ENCODE data around the gene MMP7.
A peak's percentile ranks its signal among the peaks of the same experiment; 100 is the strongest.

MMP7 gene, protein sequence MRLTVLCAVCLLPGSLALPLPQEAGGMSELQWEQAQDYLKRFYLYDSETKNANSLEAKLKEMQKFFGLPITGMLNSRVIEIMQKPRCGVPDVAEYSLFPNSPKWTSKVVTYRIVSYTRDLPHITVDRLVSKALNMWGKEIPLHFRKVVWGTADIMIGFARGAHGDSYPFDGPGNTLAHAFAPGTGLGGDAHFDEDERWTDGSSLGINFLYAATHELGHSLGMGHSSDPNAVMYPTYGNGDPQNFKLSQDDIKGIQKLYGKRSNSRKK

DNA sequence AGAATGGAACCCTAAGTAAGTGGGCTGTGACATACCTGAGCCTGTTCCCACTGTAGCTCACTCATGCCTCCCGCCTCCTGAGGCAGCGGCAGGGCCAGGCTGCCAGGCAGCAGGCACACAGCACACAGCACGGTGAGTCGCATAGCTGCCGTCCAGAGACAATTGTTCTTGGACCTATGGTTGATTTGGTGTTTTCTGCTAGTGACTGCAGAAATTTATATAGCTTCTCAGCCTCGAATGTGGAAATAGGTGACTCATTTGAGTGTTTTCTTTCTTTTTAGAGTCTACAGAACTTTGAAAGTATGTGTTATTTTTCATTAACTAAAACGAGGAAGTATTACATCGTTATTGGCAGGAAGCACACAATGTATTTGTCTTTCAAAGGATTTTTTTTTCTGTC lies at the start of gene MMP7:
Gene MMP7, minus strand, starts transcription at position 190 of the 400 bp plus-strand sequence. Its CDS starts 47 bp downstream, at position 143.
- DNase-seq (ENCODE audit: low read depth), result peak; percentile 59

DNA sequence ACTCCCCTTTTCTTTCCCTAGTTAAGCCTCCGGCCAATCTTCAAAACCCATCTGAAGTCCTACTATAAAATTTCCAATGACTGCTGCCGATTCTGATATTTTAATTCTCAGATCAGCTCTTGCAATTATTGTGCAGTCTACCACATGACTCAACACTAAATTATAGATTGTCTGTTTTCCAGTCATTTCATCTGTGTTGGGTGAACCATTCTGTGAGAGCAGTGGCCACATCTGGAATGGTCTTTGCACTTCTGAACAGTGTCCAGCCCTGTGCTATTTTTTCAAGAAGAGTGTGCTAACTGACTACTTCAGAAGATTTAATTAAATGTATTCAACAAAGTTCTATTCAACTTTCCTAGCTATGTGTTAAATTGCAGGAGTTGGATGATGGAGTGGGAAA lies 47.2 kb upstream of the MMP7 start:
- no peak for DNase-seq (ENCODE audit: low read depth)

DNA sequence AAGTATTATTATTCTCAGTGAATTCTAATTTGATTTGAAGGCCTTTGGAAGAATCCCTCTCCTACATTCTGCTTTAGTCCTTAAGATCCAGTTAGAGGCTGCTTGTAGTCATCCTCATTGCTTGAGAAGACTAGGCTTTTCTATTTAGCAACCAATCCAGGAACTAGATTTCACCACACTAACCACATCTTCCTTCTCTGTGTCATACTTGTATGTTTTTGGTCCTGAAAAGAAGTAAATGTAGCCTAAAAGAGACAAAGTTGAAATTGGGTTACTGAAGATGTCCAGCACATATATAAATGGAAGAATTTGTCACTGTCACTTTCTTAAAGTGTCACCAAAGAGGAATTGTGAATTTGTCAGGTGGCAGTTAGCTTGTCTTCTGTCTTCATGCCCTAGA lies 46.6 kb upstream of the MMP7 start:
- DNase-seq (ENCODE audit: low read depth), result peak; percentile 20

DNA sequence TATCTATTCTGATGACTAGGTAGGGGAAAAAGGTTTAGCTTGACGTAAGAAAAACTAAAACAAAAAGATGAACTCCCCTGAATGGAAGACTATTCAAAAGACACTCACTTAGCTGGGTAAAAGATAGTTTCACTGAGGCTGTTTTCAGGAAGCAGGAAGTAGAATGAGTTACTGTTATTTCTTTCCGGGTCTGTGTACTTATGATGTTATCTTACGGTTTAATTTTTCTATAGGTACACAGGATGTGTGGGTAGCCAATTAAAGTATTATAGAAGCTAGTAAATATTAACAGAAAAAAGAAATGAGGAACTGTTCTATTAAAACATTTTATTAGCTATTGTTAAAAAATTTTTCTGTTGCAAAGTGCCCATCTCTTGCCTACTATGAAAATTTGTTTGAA lies 45.8 kb upstream of the MMP7 start:
- no peak for DNase-seq (ENCODE audit: low read depth)

- DNase-seq (ENCODE audit: low read depth), result no peak
Observed at GRCh38 chr11:102575012-102575411, 44.5 kb upstream of the MMP7 start.

DNA sequence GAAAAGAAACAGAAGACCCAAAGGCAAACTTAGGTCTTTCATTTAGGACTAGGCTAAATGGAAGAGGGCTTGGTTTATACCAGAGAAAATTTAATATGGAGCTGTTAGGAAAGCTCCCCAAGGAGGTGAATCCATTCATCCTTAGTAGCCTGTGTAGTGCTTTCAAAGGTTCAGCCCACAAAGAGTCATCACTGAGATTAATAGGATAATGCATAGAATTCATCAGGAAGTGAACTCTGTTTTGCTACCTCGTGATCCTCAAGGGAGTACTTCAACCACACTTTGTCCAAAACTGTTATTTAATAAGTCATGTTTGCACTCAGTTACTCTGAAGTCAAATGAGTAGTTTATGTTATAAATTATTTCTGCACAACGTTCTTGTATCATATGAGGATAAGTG lies 43.3 kb upstream of the MMP7 start:
- no peak for DNase-seq (ENCODE audit: low read depth)

DNA sequence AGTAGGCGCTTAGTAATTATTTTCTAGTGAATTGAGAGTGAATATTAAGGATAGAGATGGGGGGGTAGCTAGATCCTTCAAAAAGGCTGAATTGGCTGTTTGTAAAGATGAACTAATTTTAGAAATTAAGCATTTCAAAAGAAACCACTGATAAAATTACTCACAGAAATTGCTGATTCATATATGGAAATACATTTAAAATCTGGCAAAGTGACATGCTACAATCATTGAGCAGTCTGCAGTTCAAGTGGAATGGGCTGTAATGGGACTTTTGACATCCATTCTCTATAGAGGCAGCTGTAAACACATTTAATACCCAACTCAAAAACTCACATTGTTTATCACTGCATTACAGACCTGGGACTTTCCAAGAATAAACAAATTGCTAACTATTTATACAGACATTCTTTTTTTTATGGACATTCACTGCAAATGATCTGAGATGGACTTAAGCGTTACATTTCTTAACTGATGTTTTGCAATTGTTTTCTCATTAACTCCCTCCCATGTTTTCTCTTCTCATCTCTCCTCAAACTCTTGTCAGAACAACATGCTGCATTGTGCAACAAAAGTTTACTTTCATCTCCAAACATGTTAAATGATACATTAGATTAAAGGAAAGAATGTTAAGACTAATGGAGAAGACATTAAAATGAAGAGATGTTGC lies 42.1 kb upstream of the MMP7 start:
- DNase-seq (ENCODE audit: low read depth), result peak; percentile 37

GRCh38 chr11:102568851-102569250 lies 38.3 kb upstream of the MMP7 start:
- no peak for DNase-seq (ENCODE audit: low read depth)

DNA sequence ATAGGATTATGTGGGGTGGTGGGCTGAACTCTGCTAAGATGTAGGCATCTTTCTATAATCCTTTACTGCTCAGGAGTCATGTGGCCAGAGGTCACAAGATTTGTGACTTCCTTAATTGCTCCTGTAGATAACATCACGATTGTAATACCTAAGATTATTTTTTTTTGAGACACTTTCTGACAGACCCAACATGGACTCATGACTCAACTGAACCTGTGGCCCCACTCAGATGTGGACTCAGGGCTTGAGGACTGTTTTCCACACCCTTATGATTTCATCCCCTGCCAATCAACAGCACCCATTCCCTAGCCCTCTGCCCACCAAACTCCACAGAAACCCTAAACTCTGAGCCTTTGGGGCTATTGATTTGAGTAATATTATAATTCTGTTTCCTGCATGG lies 35.6 kb upstream of the MMP7 start:
- no peak for DNase-seq (ENCODE audit: low read depth)

- DNase-seq (ENCODE audit: low read depth), result peak; percentile 15
Observed at GRCh38 chr11:102564110-102564509, 33.6 kb upstream of the MMP7 start.

DNA sequence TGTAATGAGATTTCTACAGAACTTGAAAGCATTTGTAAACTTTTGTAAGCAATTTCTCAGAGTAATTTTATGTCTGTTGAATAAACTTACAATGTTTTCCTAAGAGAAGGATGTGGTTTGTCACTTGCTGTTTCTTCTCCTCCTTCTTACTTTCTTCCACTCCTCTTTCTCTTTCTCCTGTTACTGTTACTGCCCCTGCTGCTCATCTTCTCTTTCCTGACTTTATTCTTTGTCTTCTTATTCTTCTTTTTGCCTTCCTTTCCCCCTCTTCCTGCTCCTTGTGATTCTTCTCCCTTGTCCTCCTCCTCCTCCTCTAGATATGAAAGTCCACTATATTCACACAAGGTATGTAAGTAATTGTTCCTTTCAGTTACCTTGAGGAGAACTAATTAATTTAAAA lies 31.1 kb upstream of the MMP7 start:
- DNase-seq (ENCODE audit: low read depth), result no peak

GRCh38 chr11:102560555-102561011 lies 30.0 kb upstream of the MMP7 start:
- peak; percentile 84 for DNase-seq (ENCODE audit: low read depth)

DNA sequence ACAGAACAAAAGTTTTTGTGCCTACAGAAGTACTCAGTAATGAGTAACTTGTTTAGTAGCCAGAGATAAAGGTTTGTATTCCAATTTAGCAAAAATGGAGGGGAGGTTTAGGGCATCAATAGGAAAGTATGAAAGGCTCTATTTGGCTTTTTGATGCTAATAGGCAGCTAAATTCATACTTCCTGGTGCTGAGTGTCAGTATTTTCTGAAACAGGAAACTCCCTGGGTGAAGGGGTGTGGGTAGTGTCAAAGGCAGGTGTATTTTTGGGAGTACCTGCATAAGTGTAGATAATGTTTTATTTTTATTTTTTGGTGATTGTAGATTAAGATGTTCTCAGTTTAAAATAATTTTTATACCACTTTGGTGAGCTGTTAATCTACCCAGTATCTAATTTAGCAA lies 29.3 kb upstream of the MMP7 start:
- DNase-seq (ENCODE audit: low read depth), result no peak

GRCh38 chr11:102555091-102555490 lies 24.5 kb upstream of the MMP7 start:
- no peak for DNase-seq (ENCODE audit: low read depth)

DNA sequence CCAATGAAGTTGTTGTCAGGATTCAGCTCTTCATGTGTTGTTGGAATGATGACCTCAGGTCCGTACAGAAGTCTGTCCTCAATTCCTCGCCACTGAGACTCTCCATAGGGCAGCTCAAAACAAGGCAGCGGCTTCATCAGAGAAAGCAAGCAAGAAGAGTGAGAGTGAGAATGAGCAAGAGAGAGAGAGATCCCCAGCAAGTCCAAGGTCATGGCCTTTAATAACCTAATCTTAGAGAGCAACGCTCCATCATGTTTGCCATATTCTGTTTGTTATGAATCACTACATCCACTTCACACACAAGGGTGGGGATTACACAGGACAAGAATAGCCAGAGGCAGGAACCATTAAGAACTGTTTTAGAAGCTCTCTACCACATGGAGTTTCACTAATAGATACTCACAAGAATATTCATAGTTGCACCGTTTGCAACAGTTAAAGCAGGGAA lies 23.3 kb upstream of the MMP7 start:
- no peak for DNase-seq (ENCODE audit: low read depth)

DNA sequence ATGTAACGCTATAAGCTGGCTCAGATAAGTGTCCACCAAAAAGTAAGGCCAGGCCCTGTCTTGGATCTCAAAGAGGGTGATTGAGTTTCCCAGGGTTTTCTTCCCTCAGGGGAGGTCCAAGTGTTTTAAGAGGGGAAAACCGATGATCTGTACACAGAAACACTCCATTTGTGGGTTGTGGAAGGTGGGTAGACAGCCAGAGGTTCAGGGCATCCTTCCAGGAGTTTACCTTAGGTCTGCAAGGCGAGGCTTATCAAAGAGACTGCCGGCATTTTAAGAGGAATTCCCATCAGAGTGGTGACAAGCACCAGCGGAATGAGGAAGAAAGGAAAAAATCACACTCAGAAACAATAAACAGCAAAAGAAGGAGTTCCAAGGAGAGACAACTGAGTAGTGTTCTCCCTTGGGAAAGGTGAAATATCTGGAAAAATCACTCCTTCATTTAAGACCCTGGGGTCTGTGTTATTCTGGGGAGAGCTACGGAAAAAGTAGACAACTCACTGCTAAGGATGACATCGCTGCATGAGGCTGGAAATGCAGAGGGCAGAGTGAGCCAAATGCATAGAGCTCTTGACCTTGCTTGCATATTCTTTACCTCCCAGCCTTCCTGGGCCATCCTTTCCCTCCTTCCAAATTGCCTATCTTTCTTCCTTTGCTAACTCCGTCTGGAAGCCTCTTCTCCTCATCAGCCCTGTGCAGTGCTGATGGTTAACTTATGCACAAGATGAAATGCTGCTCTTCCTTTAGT lies 22.1 kb upstream of the MMP7 start:
- DNase-seq (ENCODE audit: low read depth), result no peak

DNA sequence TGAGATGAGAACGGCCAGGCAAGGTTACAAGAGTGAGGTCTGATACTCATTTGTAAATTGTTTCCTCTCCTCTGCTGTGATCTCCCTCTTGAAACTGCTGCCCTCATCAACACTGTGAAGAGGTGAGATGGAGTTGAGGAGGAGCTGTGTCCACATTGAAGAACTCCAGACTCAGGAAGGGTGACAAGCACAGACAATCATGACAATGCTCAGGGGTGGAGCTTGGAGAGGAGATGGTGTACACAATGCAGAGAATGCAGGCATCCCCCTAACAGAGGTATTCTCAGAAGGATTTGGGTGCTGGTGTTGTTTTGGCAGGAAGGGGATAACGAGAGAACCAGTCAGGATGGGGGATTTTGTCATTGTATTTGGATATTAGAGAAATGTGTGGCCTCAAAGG lies 21.5 kb upstream of the MMP7 start:
- DNase-seq (ENCODE audit: low read depth), result no peak

GRCh38 chr11:102551169-102551781 lies 20.7 kb upstream of the MMP7 start:
- no peak for DNase-seq (ENCODE audit: low read depth)

GRCh38 chr11:102546923-102547471 lies 16.4 kb upstream of the MMP7 start:
- no peak for DNase-seq (ENCODE audit: low read depth)

DNA sequence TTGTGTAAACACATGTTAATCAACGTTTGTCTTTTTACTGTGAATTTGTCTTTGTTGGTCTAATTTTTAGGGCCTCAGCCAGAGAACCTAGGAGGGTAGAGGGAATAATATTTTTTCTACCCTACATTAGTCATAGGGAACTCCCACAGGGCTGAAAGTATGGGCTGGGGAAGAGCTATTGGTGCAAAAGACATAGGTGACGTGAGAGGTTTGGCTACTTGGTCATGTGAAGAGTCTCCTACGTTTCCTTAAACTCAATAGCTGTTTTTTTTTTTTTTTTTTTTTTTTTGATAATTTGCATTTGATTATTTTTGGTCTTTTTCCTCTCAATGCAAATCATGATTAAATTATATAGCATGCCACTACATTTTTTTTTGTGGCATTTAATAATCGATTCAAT lies 15.9 kb upstream of the MMP7 start:
- no peak for DNase-seq (ENCODE audit: low read depth)

DNA sequence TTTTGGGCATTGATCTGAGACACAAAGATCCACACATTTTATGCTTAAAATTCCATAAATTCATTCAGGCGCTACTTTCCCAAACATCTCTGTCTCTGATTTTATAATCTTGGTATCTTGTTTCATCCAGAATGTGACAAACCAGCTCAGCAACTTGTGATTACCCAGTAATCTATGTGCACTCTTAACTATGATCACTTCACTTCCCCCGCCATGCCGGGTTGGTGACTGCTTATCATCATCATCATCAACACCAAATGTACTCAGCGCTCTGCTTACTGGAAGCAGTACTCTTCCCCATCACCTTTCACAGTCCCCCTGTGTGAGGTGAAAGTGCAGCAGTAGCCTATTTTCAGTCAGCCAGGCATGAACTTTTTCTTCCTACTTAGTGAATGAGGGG lies 15.2 kb upstream of the MMP7 start:
- no peak for DNase-seq (ENCODE audit: low read depth)

GRCh38 chr11:102544594-102544993 lies 14.0 kb upstream of the MMP7 start:
- DNase-seq (ENCODE audit: low read depth), result no peak
